GM19043 (cell line): ENCODE measurements around the gene AGMAT.

Experiments used
- ATAC-seq: cut with Tn5 transposase; IDR thresholded peaks from one replicate; pipeline ENCODE4 v1.9.1; 2021; ENCODE audit warnings: low read depth; ENCODE audit not compliant: unreplicated experiment

The AGMAT gene

DNA sequence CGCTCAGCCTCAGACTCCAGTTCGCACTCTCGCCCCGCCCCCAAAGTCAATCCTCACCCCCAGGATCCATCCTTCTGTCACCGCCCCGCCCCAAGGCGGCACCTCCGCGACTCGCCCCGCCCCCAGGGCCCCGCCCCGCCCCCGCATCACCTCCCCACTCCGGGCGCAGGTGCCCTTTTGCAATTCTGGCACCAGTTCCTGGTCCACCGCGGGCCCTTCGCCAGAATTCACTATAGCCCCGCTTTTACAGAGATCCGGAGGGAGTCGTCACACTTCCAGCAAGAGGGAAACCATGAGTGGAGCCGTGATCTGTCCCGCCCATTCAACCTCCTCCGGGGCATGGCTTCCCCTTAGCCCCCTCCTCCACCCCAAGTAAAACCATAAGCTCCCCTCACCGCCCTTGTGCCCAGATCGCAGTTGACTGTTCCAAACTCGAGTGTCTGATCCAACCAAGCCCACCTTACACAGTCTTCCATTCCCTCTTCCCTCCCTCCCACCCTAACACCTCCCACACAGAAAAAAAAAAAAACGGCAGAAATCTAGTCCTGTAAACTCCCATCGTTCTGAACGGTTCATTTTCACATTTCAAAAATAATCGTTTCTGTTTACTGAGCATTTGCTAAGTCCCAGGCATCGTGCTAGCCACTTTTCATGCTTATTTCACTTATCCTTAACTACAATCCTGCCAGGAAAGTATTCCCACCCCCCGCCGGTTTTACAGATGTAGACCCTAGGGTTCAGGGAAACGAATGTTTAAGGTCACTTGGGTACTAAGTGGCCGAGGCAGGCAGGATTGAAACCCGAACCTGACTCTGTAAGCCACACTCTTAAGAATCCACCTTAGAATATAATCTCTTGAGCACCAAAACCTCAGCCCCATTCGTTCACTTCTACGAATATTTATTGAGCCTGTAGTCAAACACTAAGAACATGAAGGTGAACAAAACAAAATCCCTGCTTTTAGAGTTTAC is 59.5 kb downstream of the AGMAT start:
- peak; percentile 40 for ATAC-seq

DNA sequence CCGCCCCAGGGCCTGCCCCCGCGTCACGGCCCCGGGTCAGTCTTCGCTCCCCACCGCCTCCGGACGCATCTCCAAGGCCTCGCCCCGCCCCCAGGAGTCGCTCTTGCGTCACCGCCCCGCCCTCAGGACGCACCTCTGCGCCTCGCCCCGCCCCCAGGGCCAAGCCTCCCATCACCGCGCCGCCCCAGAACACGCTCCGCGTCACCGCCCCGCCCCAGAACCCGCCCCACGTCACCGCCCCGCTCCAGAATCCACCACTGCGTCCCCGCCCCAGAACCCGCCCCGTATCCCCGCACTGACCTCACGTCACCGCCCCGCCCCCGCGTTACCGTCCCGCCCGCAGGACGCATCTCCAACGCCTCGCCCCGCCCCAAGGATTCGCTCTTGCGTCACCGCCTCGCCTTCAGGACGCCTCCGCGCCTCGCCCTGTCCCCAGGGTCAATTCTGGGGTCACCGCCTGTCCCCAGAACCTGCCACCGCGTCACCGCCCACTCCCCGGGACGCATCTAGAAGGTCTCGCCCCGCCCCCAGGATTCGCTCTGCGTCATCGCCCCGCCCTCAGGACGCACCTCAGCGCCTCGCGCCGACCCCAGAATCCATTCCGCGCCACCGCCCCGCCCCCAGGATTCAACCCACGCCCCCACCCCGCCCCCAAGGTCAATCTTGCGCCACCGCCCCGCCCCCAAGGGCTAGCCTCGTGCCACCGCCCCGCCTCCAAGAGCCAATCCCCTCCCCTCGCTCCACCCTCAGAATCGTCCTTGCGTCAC is 60.4 kb downstream of the AGMAT start:
- peak; percentile 35 for ATAC-seq

DNA sequence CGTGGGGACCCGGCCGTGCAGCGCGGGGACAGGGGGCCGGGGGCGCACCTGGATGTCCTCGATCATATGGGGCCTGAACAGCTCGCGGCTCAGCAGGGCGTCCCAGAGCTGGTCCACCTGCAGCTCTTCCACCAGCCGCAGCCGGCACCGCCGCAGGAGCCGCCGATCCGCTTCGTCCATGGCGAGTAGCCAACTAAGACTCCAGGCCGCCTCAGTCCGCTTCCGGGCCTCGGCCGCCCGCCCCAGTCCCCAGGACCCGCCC is 60.9 kb downstream of the AGMAT start, which contains the start of gene CASP9:
CASP9 (minus strand) TSS at position 195 of the 262 bp plus-strand sequence; CDS start at position 180, 15 bp downstream.
- ATAC-seq: no peak

DNA sequence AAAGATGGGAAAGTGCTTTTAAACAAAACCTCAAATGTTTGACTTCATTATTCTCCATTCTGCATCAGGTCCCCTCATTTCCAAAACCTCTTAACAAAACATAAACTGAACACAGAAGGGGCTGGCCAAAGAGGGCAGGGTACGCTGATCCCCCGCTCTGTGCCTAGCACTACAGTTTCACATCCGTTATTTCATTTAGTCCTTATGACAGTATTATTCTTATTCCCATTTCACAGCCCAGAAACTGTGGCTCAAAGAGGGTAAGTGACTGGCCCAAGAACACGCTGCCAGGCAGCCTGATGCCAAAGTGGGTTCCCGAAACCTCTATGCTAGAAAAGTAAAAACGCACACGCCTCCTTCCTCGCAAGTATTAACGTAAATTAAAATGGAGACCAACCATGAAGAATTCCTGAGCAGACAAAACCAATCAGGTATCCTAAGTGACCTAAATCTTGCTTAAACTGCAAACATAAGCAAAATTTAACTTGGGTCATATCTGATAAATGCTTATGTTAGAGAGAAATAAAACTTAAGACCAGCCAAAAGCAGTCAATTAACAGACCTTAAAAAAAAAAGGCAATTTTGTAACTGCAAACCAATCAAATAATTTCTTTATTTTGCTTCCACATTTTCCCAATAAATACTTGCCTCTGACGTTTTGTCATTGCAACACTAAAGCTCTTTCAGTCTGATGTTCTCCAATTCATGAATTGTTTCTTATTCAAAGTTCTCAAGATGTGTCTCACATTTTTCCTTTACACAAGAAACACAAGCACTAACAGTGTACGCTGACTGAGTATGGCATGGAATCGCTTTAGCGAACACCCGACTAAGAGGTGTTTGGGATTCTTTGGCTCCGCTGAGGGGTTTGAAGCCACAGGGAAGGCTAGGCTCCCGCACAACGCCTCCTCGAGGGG is 61.5 kb downstream of the AGMAT start:
- no peak for ATAC-seq

DNA sequence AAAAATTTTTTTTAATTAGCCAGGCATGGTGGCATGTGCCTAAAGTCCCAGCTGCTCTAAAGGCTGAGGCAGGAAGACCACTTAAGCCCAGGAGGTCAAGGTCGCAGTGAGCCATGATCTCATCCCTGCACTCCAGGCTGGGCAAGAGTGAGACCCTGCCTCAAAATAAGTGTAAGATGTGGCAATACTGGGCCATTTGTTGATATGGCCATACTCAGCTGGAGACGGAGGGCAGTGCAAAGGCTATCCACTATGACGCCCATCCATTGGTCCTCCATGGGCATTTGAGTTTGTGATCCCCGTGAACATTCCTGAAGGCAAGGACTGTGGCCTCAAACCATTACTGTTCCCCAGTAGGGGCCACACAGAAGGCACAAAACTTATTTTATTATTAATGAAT is 62.3 kb downstream of the AGMAT start:
- ATAC-seq: no peak
